Lung (tissue), 12 donors: ENCODE measurements around the gene IQCK. TPM values are rescaled to one million over a fixed set of nuclear protein-coding genes. Genes with fewer than 3 reads are reported as not detected.

Source experiments
- ATAC-seq: fragments of 200-7000 bp; cut with Tn5 transposase; one replicate; pipeline ENCODE4 v1.9.1; 2020; ENCODE audit warnings: moderate number of reproducible peaks; ENCODE audit not compliant: insufficient read depth, low FRiP score
- DNase-seq, 3 donors: peaks; one replicate each; pipeline ENCODE4 v3.0.0-alpha.2; 2013 to 2017
- H3K27ac ChIP-seq, 2 donors: one replicate each; pipeline ENCODE4 v1.5.1; 2013; ENCODE audit warnings: mild to moderate bottlenecking in 2 of 2, moderate library complexity in 2 of 2, control low read depth in 1 of 2, inconsistent platforms in 1 of 2, low read depth in 1 of 2, low read length in 1 of 2
- H3K27me3 ChIP-seq, 3 donors: one replicate each; pipeline ENCODE4 v1.5.1; 2013; ENCODE audit warnings: low read length in 2 of 3; ENCODE audit not compliant: control insufficient read depth in 3 of 3, insufficient read depth in 3 of 3
- H3K36me3 ChIP-seq, 4 donors: one replicate each; pipeline ENCODE4 v1.5.1; 2013; ENCODE audit warnings: low read length in 4 of 4, mild to moderate bottlenecking in 1 of 4, moderate library complexity in 1 of 4; ENCODE audit not compliant: control insufficient read depth in 4 of 4, insufficient read depth in 4 of 4
- H3K4me1 ChIP-seq, 5 donors: one replicate each; pipeline ENCODE4 v1.5.1; 2013; ENCODE audit warnings: low read length in 5 of 5, mild to moderate bottlenecking in 2 of 5, moderate library complexity in 1 of 5; ENCODE audit not compliant: control insufficient read depth in 5 of 5, insufficient read depth in 5 of 5
- H3K4me3 ChIP-seq: one replicate; pipeline ENCODE4 v1.5.1; 2013; ENCODE audit warnings: mild to moderate bottlenecking, control low read depth, moderate library complexity
- H3K9ac ChIP-seq, 2 donors: one replicate each; pipeline ENCODE4 v1.5.1; 2013; ENCODE audit warnings: low read length in 2 of 2, control low read depth in 1 of 2; ENCODE audit not compliant: insufficient read depth in 1 of 2
- H3K9me3 ChIP-seq, 4 donors: one replicate each; pipeline ENCODE4 v1.5.1; 2013; ENCODE audit warnings: low read length in 3 of 4, mild to moderate bottlenecking in 1 of 4, moderate library complexity in 1 of 4; ENCODE audit not compliant: control insufficient read depth in 4 of 4, insufficient read depth in 3 of 4
- CTCF ChIP-seq: IDR thresholded peaks from 2 replicates; pipeline ENCODE4 v1.5.1; 2012; ENCODE audit warnings: mild to moderate bottlenecking; ENCODE audit errors: control extremely low read depth, extremely low read depth
- WGBS, 2 donors: extraction: QIAGEN DNeasy Blood & Tissue Kit; methylation state at CpG; one replicate each; pipeline ENCODE4 v1.1.7; 2013; 5-methylcytosine and 5-hydroxymethylcytosine counted together
- polyA plus RNA-seq, 2 donors: library from polyadenylated mRNA; stranded (reverse); fragments of 200-250 nt; gene quantifications; one replicate each; pipeline ENCODE4 v1.2.1, GENCODE V29; 2013
- total RNA-seq, 2 donors: library from RNA; depleted of rRNA in 1 of 2; stranded (reverse); fragments of >200 nt in 1 of 2; gene quantifications; one replicate each; pipeline ENCODE4 v1.2.1, GENCODE V29; 2014 to 2021
- donor health status: control.
- donor health status: control.
- donor health status: Bipolar disorder and iron deficiency.
- donor health status: healthy.
- donor health status: DM: yes; HTN: yes; CAD: no.

IQCK gene
- total and polyA plus RNA-seq, 4 donors, result 12.7 to 27.0 (median 20.4) TPM

DNA sequence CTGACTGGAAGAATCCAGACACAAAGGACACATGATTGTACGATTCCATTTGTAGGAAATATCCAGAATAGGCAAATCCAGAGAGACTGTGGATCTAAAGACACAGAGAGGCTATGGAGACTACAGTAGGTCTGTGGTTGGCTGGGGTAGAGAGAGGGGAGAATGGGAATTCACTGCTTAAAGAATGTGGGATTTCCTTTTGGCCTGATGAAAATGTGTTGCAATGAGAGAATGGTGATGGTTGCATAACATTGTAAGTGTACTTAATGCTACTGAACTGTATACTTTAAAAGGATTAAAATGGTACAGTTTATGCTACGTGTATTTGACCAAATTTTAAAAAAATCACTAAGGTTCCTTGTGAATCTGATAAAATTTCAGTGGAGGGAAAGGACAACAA is 104.5 kb downstream of the IQCK start:
- H3K9ac ChIP-seq, result no peak overlapping the region
- no peaks in the 10 kb centered on the region for H3K4me1 ChIP-seq
- WGBS, 2 donors, result 65 to 70% methylated on average over 2 of the region's 2 CpGs
- no peaks in the 10 kb centered on the region for H3K27me3 ChIP-seq
- no peak overlapping the region for H3K27ac ChIP-seq
- ATAC-seq (no peak), DNase-seq (peak in 2 of 3 donors; percentile 63 to 84)
- no peak overlapping the region for H3K4me3 ChIP-seq
- peaks cover 0 to 3% (median under 1%) of the 10 kb centered on the region in 4 donors for H3K36me3 ChIP-seq
- no peaks in the 10 kb centered on the region for H3K9me3 ChIP-seq
- TF ChIP-seq CTCF, result no peak

DNA sequence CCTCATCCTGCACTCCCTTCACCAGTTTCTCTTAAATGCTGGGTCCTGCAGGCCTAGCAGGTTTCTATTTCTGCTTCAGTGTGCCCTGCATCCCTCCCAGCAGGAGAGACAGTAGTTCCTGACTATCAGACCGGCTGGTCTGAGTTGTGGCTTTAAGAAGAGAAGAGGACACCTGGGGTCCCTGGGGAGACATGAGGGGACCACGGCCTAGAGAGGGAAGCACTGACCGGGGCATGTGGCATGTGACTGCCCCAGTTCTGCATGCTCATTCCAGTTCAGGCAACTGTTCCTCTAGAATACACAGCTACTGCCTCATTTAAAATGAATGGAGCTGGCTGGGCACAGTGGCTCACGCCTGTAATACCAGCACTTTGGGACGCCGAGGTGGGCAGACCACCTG is 105.3 kb downstream of the IQCK start:
- Histone ChIP-seq H3K27me3 (no peaks in the 10 kb centered on the region), H3K4me3 (no peak overlapping the region), H3K9me3 (no peaks in the 10 kb centered on the region), H3K36me3 (peaks cover 0 to 5% (median under 1%) of the 10 kb centered on the region in 4 donors), H3K4me1 (no peaks in the 10 kb centered on the region), H3K9ac (no peak overlapping the region), H3K27ac (no peak overlapping the region)
- ATAC-seq (no peak), DNase-seq (no peak)
- 90 to 92% methylated on average over 6 of the region's 6 CpGs for WGBS, 2 donors
- no peak for TF ChIP-seq CTCF

- Histone ChIP-seq H3K9me3 (no peaks in the 10 kb centered on the region), H3K27ac (no peak overlapping the region), H3K36me3 (peaks cover 0 to 5% (median under 1%) of the 10 kb centered on the region in 4 donors), H3K9ac (no peak overlapping the region), H3K27me3 (no peaks in the 10 kb centered on the region), H3K4me3 (no peak overlapping the region), H3K4me1 (no peaks in the 10 kb centered on the region)
- WGBS, 2 donors, result 98 to 99% methylated on average over 5 of the region's 5 CpGs
- TF ChIP-seq CTCF, result no peak
- DNase-seq (no peak), ATAC-seq (no peak)
These were observed 106.1 kb downstream of the IQCK start for GRCh38 chr16:19824216-19824615.
